ENCODE results near the gene CDH23.
A peak's percentile ranks its signal among the peaks of the same experiment; 100 is the strongest.
"Not testable (repeated sequence)": the region's sequence is repeated elsewhere in the genome, so short reads cannot be mapped to it uniquely, and the experiment has no call there.

Gene CDH23

DNA sequence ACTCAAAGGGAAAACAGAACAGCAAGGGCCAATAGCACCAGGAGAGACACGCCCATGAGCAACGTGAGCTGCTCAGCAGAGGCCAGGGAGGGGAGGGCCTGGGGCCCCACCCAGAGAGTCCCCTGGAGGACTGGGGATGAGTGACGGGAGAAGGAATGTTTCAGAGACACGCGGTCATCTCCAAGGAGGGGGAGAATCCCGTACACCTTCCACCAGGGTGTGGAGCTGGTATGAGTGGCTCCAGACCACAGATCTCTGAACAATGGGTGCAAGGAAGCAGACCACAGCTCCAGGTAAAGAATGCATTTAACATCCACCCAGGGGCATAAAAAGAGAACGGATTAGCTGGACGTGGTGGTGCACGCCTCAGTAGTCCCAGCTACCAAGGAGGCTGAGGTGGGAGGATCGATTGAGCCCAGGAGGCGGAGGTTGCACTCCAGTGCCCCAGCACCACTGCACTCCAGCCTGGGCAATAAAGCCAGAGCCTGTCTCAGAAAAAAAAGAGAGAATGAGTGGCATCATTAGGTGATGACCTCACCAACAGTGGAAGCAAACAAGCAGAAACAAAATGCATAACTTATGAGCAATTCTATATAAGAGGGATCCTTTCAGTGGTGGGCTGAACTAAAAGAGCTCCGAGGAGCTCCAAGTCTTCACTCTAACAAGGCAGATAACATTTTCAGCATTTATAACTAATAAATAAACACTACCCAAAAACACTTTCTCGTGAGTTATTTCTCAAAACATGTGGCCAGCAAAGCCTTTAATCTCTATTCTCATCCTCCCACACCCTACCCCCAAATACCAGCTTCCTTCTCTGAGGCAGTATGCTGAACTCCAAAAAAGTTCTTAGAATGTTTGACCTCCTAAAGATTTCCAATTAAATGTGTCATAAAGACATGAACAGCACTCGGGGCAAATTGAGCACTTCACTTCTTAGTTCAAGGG lies 441.8 kb downstream of the CDH23 start:
- DNase-seq (ENCODE audit: low spot score) = peak; percentile 29

DNA sequence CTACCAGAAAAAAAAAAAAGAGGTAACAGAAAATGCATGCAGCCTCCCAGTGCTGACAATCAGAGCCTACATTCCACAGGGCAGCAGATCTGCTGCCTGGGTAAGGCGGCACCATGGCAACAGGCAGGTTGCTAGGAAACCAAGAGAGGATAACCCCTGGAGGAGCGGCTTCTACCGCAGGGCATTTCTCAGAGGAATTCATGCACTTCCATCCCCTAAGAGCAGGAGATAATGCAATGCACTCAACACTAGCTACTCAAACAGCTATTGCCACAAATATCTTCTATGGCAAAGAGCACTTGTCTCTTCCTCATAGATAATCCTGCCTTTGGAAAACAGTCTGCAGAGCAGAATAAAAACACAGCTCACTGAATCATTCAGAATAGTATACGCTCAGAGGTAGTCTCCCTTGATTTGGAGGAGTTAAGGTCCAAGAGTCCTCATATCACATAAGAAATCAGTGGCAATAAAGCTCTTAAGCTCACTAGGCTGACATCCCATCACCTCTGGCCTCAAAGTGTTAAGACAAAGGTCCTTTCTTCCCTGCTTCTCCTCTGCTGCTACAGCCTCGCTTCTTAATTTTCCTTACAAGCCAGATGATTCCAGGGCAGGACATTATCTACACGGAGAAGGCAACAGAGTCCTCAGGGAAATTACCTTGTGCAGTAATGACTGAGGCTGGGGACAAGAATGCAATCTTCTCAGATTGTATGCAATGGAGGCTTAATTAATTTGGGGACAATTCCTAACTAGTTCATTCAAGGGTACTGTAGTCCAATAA lies 443.6 kb downstream of the CDH23 start:
- peak; percentile 50 for DNase-seq (ENCODE audit: low spot score)

DNA sequence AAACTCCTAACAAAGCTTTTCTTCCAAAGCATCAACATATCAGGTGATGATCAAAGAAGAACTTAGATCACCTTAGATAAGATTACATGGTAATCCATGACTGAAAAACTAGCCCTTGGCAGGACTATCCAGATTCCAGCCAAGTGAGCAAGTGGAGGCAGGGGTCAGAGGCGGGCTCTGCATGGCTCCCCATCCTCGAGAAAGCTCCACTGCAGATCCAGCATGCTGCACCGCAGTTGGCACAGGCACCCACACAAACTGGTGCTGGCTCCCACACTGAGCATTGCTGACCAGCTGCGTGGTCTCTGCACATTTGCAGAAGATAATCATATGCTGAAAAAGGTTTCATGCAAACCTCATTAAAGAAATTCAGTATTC lies 444.2 kb downstream of the CDH23 start:
- no peak for DNase-seq (ENCODE audit: low spot score)

DNA sequence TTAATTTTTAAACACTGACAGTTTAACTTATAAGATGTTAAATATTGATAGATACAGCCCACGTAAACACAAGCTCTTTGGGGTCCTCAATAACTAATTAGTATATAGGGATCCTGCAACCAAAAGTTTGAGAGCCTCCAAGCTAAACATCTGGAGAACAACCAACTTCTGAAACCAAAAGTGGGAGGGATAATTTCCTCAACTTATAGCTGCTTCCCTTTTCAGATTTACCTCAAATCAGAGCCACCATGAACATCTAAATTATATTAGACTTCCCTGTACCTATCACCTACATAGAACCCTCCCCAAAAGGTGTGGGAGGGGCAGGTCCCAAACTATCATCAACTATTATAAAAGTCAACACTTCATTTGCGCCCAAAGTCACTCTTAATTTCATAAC lies 445.7 kb downstream of the CDH23 start:
- DNase-seq (ENCODE audit: low spot score) = no peak

DNA sequence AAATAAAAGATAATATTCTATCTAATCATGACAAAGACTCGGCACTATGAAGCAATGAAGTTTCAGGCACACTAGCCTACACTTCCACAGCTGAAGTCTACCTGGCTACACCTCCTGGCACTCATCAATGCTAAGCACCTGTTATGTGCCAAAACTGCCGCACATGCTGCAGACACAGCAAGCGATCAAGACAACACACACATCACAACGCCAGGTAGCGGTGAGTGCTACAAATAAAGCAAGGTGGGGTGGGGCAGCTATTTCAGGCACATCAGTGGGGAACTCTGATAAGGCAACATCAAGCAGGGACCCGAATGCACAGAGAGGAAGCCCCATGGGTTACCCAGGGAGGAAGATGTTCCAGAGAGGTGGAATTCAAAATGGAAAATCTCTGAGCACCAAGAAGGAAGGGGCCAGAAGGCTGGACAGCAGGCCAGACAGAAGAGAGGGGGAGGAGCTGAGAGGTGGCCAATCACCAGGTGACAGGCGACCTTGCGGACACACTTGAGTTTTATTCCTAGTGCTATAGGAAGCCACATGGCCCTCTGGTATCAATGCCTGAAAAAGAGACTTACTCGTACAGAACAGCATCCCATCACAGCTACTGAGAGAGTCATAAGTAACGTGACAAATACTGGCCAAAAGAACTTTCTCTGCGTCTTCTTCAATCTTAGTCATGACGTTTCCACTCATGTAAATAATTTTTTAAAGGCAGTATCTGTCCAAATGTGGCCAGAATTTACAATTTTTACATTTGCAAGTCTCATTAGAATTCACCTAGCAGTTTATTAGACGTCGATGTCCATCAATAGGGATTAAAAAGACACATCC lies 446.4 kb downstream of the CDH23 start:
- no peak for DNase-seq (ENCODE audit: low spot score)

DNA sequence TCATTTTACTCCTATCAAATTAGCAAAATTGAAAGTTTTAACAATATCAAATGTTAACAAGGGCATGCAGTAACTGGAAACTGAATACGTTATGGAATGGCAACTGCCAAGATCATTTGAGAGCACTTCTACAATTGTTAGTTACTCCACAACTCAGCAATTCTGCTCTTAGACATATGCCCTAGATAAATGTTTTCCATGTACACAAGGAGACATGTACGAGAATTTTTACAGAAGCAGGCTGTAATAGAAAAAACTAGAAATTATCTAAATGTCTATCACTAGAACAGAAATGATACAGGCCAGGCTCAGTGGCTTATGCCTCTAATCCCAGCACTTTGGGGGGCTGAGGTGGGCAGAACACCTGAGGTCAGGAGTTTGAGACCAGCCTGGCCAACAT lies 447.4 kb downstream of the CDH23 start:
- DNase-seq (ENCODE audit: low spot score) = no peak

DNA sequence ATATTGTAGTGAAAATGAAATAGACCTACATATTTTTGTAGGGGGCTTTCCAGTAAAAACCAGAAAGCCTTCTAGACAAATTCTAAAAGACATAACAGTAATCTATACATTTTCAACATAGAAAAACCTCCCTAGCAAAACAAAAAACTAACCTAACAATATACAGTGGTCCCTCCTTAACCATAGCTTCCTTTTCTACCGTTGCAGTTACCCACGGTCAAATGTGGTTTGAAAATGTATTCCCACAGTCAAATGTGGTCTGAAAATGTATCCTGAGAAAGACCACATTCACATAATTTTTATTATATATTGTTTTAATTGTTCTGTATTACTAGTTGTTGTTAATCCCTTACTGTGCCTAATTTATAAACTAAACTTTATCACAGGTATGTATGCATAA lies 448.0 kb downstream of the CDH23 start:
- no peak for DNase-seq (ENCODE audit: low spot score)

DNA sequence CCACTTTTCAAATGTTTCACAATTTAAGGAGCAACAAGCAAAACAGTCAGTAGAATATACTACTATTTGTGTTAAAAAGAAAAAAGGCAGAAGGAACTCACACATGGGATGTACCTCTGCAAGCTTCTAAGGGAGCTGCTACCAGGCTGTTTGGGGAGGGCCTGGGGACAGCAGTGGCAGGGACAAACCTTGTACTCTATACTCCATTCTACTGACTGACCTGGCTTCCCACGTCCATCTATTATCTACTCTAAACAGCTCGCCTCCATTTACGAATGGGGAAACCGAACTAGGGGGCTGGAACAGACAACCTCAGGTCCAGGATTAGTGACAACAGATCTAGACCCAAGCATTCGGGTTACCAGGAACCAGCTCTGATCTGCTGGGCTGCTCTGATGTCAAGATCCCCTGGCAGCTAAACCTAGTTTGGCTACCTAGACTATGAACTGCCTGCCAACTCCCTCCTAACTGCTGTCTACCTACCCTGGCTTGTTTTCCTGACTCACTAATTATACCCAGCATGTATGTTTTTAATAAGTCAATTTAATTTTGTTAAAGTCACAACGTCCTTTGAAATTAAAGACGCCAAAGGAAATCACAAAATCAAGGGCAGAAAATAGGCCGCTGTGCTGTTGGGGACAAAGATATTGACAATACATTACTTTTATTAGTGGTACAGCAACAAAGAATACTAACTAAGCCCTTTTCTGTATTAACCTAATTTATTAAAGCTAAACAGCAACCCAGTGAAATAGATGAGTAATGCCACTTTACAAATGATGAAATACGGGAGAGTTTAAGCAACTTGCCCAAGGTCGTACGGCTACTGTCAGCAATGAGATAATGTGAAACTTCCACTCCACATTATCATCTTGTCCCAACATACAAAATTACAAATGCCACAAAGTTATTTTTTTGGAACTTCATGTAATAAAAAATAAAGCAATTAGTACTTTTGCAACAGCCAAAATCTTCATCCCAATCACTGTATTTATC lies 449.0 kb downstream of the CDH23 start:
- DNase-seq (ENCODE audit: low spot score) = no peak

DNA sequence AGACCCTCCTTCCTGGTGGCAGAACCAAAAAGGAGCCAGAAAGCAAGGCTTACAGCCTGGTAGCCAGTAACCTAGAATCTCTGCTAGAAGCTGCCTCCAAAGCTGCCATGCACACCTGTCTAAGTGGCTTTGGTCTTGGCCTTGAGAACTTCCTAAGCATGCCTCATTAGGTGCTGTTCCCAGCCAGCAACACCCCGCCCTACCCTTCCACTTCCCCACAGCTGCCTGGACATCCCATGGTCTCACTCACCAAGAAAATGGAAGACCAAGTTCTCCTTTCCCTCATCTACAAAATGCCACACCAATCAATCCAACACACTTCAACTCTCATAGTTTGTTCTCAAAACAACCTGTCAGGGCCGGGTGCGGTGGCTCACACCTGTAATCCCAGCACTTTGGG lies 450.1 kb downstream of the CDH23 start:
- DNase-seq (ENCODE audit: low spot score) = no peak

DNA sequence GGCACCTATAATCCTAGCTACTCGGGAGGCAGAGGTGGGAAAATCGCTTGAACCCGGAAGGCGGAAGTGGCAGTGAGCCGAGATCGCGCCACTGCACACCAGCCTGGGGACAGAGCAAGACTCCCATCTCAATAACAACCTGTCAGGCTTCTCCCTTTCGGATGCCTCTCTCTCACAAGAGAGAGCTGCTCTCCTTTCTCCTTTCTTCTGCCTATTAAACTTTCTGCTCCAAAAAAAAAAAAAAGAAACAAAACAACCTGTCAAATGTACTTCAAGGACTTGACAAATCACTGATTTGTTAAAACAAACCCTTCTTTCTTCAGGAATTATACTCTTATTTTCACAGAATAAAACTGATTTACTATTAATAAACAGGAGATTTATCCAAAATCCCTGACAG lies 450.7 kb downstream of the CDH23 start:
- DNase-seq (ENCODE audit: low spot score) = no peak

DNA sequence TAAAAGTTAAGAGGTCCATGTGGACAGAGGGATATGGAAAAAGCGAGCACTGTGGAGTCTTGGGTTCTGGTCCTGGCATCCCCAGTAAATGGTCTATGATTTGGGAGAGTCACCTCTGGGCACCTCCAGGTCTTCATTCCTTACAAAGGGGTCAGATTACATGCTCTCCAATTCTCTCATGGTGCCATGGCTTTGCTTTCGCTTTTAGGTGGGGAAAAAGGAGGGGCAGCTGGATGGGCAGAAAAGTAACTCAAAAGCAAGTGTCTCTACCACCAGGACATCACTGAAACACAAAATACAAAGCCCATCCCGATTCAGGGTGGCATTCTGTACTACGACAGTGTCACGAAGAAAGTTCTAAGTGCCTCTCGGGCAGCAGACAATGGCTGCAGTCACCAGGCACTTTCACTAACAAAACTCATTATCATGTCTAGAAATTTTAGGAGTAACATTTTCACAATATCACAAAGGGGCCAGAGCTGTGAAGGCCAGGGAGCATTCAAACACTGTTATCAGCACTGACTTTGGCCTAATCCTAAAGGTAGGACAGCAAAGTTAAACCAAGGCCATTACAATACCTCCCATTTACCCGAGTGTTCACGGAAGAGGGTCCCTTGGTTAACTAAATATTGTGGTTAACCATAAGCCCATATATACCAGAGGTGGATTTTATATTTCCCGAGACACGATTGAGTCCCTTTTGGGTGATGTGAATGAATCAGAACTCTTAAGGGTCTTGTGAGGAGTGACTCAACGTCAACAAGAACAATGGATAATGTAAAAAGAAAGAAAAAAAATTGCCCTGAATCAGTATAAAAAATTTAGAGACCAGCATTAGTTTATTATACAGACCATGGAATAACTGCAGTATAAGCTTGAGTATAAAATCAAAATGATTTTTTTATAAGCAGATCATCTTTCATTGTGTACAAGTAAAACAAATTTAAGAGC lies 451.9 kb downstream of the CDH23 start:
- no peak for DNase-seq (ENCODE audit: low spot score)

DNA sequence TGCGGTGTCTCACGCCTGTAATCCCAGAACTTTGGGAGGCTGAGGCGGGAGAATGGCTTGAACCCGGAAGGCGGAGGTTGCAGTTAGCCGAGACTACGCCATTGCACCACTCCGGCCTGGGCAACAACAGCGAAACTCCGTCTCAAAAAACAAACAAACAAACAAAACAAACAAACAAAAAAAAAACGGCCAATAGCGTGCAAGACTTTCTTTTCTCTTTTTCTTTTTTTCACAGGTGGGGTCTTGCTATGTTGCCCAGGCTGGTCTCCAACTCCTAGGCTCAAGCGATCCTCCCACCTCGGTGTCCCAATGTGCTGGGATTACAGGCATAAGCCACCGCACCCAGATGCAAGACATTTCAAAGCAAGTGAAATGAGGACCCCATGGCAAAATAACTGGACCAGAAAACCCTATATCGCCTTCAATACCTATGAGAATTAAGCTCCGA lies 452.8 kb downstream of the CDH23 start:
- no peak for DNase-seq (ENCODE audit: low spot score)

DNA sequence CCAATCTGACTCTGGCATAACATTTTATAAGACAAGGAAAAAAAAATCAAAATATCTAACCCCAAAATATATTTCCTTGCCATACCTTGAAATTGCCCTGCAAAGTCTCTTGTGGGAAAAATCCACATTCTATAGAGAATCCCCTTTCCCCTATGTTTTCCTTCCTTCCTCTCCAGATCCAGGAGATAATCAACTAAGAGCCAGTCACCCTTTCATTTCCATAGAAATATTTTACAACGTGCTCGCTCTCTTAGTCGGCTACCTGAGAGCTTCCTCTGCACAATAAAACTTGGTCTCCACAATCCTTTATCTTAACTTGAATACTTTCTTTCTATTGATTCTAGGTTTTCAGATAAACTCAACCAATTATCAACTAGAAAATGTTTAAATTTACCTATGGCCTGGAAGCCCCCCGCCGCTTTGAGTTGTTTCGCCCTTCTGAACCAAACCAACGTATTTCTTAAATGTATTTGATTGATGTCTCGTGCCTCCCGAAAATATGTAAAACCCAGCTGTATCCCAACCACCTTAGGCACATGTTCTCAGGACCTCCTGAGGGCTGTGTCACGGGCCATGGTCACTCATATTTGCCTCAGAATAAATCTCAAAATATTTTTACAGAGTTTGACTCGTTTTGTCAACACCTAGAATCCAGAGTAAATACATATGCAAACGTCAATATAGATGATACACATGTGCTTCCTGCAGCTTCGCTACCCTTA lies 453.5 kb downstream of the CDH23 start:
- no peak for DNase-seq (ENCODE audit: low spot score)

DNA sequence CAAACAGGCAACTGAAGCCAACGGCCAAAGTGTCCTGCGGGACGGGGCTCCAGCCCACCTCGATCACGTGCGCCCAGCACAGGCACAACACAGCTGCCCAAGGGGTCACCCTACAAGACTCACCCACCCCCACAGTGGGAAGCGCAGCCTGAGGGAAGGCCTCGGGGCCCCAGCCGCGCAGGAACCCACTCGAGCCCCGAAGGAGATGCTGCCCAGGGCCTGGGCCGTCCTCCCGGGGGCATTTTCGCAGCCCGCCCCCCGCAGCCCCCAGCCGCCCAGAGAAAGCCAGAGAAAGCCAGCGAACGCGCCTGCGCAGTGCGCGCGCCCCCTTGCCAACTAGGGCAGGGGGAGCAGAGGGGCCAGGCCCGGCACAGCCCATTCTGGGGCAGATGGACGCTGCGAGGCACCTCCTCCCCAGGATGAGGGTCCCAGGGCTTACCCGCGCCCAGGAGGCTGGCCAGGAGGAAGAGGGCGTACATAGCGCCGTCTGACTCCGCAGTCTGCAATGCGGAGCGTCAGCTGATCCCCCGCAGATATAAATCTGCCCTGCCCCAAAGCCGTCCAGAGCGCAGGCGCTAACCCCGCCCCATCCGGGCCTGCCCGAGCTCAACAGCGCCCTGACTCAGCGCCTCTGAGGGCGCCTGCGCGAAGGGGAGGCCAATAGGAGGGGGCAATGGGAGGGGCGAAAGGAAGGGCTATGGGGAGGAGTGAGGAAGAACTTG lies 454.2 kb downstream of the CDH23 start, which contains the start of gene PSAP:
TSS of gene PSAP (minus strand) at position 509 of the 722 bp plus-strand sequence. CDS start at position 479, 30 bp downstream.
- DNase-seq (ENCODE audit: low spot score) = peak; percentile 99

DNA sequence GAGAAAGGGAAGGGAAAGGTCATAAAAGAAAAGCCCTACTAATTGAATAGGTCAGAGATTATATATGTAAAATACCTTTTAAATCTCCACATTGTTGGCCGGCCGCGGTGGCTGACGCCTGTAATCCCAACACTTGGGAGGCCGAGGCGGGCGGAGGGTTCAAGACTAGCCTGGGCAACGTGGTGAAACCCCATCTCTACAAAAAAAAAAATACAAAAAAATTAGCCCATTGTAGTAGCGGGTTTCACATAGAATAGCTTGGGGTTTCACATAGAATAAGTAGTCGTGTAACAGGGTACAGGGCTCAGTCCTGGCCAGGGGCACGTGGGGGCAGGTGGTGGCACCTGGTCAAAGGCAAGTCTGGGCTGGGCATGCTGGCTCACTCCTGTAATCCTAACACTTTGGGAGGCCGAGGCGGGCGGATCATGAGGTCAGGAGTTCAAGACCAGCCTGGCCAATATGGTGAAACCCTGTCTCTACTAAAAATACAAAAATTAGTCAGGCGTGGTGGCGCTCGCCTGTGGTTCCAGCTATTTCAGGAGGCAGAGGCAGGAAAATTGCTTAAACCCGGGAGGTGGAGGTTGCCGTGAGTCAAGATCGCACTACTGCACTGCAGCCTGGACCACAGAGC lies 454.9 kb downstream of the CDH23 start:
- not testable (repeated sequence) for DNase-seq (ENCODE audit: low spot score)

DNA sequence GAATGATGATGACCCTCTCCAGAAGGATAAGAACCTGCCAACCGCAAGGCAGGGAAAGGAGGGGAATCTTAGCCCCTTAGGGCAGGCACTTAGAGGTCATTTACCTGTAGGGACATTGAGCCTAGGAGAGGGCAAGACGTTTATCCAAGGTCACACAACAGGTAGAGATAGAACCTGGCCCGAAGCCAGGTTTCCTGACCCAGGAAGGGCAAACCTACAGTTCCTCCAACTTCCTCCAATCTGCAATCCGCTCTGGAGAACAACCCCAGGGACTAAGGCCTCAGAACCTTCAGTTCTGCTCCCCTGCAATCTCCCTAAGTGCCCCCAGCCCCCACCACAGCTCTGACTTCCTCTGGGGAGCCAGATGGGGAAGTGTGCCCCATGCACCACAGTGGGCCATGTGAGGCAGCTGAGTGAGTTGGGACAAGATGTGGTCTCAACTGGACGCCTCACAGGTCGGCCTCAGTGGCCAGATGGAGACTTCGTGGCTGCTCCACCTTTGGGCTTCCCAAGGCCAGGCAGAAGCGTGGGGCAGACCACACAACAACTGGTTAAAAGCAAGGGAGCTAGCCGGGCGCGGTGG lies 455.7 kb downstream of the CDH23 start:
- no peak for DNase-seq (ENCODE audit: low spot score)

DNA sequence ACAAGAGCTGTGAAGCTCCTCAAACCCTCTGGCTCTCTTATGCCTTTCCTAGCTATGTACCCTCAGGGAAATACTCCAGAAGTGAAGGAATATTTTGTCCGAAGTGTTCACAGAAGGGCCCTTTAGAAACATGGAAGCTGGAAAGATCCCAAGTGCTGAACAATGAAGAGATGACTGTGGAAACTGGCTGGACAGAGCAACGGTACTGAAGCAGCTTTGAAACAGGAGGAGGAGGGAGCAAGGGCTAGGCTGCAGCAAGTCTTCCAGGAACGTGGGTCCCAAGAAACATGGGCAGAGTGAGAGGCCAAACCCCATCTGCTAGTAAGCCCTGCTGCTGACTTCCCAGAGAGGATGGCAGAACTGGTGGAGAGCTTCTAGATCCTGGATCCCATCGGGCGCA lies 457.3 kb downstream of the CDH23 start:
- no peak for DNase-seq (ENCODE audit: low spot score)

Measured in hematopoietic multipotent progenitor cell treated with erythropoietin and hydrocortisone succinate and interleukin-3 and kit ligand, for 15 days (in vitro differentiated cells).